Activated CD4-positive, alpha-beta T cell treated with anti-CD3 and anti-CD28 coated beads for 48 hours (primary cell): ENCODE data around the gene SFI1.

Source experiments
- DNase-seq: peaks from one replicate; pipeline ENCODE4 v3.0.0-alpha.2; 2020

The SFI1 gene

GRCh38 chr22:31619611-31620300, 123.4 kb downstream of the SFI1 start:
- no peak for DNase-seq

- DNase-seq: no peak
Observed at GRCh38 chr22:31620756-31621480, 124.6 kb downstream of the SFI1 start.

GRCh38 chr22:31621507-31622124, 125.3 kb downstream of the SFI1 start:
- DNase-seq: no peak

GRCh38 chr22:31622980-31623379, 126.6 kb downstream of the SFI1 start:
- DNase-seq: no peak

- DNase-seq: no peak
Observed at GRCh38 chr22:31623592-31624304, 127.4 kb downstream of the SFI1 start.

GRCh38 chr22:31625257-31625640, 128.9 kb downstream of the SFI1 start:
- no peak for DNase-seq

- DNase-seq: no peak
Observed at GRCh38 chr22:31625661-31626426, 129.5 kb downstream of the SFI1 start.

GRCh38 chr22:31626427-31627150, 130.3 kb downstream of the SFI1 start:
- no peak for DNase-seq

- DNase-seq: no peak
Observed at GRCh38 chr22:31627223-31627731, 130.9 kb downstream of the SFI1 start.

- DNase-seq: no peak
Observed at GRCh38 chr22:31628362-31628761, 132.0 kb downstream of the SFI1 start.

GRCh38 chr22:31628969-31629708, 132.8 kb downstream of the SFI1 start:
- DNase-seq: no peak

GRCh38 chr22:31629741-31630184, 133.4 kb downstream of the SFI1 start:
- no peak for DNase-seq

- DNase-seq: peak; percentile 90
Observed at GRCh38 chr22:31630331-31631329, 134.3 kb downstream of the SFI1 start.

- DNase-seq: no peak
Observed at GRCh38 chr22:31631436-31631835, 135.1 kb downstream of the SFI1 start.

- no peak for DNase-seq
Observed at GRCh38 chr22:31635638-31636306, 139.4 kb downstream of the SFI1 start.

GRCh38 chr22:31637447-31637890, 141.1 kb downstream of the SFI1 start:
- no peak for DNase-seq

GRCh38 chr22:31637891-31638618, 141.7 kb downstream of the SFI1 start:
- no peak for DNase-seq

GRCh38 chr22:31639436-31640039, 143.2 kb downstream of the SFI1 start:
- DNase-seq: no peak
